ENCODE measurements around the gene STAMBPL1.

The STAMBPL1 gene

DNA sequence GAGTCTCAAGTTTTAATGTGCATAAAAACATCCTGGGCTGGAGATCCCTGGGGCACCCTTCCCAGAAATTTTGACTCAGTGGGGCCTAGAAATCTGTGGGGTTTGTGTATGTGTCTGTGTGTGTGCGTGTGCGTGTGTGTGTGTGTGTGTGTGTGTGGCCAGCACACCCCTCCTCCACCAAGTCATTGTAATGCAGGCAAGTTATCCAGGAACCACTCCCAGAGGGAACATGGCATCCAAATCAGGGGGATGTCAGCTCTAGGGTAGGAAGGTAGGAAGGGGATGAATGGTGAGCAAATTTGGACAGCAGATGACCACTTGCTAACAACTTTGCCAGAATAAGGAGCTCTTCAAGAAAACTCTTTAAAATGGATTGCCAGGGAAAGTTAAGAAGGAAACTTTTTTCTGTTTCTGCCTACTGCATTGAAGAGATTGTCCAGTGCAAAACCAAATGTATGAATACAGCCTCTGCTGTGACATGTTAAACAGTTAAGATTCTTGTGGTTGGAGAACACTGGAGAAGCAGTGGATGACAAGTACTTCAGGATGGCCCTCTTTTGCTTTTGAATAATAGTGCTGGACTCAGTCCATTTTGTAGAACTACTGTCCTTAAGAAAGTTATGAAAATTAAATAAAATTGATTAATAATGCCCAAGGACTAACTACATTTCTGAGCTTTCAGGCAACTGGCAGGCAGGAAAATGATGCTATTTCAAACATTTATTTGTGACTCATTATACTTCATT, 12.3 kb downstream of the STAMBPL1 start:
- DNase-seq (ENCODE audit: low read depth in 2 of 2), result no peak

DNA sequence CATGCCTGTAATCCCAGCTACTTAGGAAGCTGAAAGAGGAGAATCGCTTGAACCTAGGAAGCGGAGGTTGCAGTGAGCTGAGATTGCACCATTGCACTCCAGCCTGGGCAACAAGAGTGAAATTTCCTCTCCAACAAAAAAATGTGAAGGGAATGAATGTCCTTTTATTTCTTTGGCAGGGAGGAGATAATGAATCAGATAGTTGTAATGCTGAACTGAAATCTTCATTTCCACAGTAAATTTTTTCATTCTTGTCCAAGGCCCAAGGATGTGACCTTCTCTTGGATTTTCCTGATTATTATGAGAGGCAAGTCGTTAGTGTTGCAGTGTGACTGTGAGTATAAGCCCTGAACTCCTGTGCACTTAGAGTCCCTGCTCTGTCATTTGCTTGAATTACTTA, 13.6 kb downstream of the STAMBPL1 start:
- no peak for DNase-seq (ENCODE audit: low read depth in 2 of 2)

DNA sequence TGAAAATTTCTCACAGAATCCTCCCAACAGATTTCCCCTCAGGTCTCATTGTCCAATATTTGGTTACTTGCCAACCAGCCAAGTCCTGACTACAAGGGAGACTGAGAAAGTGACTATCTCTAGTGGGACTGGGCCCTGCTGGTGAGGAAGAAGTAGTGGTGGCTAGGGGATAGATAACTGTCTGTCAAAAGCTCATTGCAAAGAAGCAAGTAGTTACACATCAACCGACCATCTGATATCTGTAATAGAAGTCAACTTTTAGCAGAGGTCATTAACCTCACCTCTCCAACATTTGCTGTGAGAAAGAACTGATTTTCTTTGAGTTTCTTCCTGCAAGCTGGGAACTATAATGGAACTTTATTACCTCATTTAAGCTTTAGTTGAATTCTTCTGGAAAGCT, 15.2 kb downstream of the STAMBPL1 start:
- no peak for DNase-seq (ENCODE audit: low read depth in 2 of 2)

DNA sequence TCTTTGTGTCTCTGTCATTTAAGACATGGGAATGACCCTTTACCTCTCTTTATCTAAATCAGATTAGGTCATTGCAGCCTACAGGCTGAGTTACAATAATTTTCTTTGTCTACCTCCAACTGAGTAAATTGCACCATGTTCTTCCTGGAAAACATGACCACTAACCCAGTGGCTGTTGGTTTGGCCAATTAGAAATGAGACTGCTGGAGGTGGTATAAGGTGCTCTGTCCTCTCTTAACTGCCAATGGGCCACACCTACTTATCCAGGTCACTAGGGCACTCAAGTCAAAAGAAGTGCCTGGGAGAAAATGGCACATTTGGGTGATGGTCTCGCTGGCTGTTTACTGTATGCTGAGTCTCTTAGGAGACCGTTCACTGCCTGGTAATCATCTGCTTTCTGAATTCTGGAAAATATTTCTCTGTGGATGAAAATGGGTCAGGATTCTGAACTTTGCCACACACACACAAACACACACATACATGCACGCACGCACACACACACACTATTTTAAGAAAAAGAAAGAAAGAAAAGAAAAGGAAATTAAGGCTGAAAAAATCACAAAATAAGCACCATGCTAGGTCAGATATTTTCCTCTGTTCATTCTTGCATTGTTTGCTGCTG, 16.4 kb downstream of the STAMBPL1 start:
- DNase-seq (ENCODE audit: low read depth in 2 of 2), result no peak

GRCh38 chr10:88896994-88897853, 17.2 kb downstream of the STAMBPL1 start:
- DNase-seq (ENCODE audit: low read depth in 2 of 2), result no peak

DNA sequence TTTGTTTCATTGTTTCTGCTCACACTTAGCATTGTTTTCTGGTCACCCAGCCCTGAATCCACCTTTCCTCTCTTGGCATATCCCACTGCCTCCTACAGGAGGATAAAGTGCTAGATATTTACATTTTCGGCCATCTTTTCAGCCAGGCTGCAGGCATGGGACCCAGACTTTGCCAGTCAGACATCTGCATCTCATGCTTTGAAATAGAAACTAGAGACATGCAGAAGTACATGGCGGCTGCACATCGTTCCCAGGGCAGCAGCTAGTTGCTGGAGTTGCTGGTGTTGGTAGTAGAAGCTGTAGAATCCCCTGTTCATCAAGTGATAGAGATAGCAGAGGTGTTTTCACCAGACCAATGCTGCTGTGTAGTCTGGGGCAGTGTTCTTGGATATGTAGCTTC, 18.7 kb downstream of the STAMBPL1 start:
- DNase-seq (ENCODE audit: low read depth in 2 of 2), result no peak

DNA sequence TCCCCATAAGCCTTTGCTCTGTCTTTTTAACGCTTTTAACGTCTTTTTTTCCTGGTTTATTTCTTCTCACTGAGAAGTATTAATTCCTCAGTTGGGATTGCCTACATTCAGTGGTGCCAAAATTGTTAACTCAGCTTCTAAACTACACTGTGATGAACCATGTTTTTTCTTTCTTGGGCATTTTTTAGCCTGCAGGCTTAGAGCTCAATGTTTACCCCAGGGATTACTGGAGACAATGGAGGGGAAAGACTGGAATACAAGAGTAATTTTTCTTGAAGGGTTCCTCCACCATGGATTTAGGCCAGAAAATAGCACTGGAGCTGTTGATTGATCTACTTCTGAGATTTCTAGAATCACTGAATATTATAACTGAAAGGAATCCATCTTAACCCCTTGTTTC, 19.8 kb downstream of the STAMBPL1 start:
- DNase-seq (ENCODE audit: low read depth in 2 of 2), result no peak

- DNase-seq (ENCODE audit: low read depth in 2 of 2), result no peak
These were observed 21.4 kb downstream of the STAMBPL1 start for GRCh38 chr10:88901206-88901983.

DNA sequence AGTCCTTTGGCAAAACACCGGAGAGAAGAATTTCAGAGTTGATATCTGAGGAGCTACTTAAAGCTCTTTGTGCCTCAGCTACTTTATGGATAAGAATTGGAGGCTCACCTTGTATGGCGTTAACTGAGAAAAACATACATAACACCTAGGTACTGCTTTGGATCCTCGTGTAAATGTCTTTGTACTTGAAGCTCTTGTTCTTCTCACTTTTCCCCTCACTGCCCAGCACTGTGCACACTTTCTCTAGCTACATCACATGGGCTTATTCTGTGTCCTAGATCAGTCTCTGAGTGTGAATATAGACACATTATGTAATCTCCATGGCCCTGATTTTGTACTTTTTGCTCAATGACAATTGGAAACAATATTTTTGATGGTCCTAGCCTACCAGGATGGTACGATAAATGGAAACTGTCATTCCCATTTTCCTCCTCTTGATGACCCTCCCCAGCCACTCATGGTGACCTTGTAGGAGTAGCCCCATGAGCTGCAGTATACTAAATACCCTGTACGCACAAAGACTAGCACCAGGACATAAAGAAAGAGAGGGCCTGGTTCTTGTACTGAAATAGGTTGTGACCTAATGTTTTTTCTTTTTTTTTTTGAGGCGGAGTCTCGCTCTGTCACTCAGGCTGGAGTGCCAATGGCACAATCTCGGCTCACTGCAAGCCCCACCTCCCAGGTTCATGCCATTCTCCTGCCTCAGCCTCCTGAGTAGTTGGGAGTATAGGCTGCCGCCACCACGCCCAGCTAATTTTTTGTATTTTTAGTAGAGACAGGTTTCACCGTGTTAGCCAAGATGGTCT, 22.1 kb downstream of the STAMBPL1 start:
- no peak for DNase-seq (ENCODE audit: low read depth in 2 of 2)

GRCh38 chr10:88903715-88904114, 23.7 kb downstream of the STAMBPL1 start:
- no peak for DNase-seq (ENCODE audit: low read depth in 2 of 2)

DNA sequence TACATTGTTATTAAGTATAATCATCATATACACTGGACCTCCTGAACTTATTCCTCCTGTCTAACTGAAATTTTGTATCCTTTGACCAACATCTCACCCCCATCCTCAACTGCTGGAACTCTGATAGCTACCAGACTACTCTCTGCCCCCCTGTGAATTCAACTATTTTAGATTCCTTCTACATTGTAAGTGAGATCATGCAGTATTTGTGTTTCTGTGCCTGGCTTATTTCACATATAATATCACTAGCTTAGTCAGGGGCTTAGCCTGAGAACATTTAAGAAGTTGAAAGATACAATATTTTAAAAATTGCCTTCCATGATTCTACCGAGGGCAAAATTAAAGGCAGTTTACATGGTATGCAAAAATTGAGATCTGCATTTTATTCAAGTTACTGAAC, 26.9 kb downstream of the STAMBPL1 start:
- no peak for DNase-seq (ENCODE audit: low read depth in 2 of 2)

GRCh38 chr10:88908194-88908593, 28.1 kb downstream of the STAMBPL1 start:
- DNase-seq (ENCODE audit: low read depth in 2 of 2), result no peak

- DNase-seq (ENCODE audit: low read depth in 2 of 2), result no peak
These were observed 31.1 kb downstream of the STAMBPL1 start for GRCh38 chr10:88911116-88911515.

- DNase-seq (ENCODE audit: low read depth in 2 of 2), result no peak
These were observed 31.8 kb downstream of the STAMBPL1 start for GRCh38 chr10:88911851-88912250.

DNA sequence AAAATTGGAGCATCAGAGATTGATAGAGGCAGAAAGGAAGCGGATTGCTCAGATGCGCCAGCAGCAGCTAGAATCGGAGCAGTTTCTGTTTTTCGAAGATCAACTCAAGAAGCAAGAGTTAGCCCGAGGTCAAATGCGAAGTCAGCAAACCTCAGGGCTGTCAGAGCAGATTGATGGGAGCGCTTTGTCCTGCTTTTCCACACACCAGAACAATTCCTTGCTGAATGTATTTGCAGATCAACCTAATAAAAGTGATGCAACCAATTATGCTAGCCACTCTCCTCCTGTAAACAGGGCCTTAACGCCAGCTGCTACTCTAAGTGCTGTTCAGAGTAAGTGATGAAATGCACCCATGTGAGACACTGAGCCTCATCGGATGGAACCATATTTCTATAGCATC, 33.1 kb downstream of the STAMBPL1 start:
- no peak for DNase-seq (ENCODE audit: low read depth in 2 of 2)

DNA sequence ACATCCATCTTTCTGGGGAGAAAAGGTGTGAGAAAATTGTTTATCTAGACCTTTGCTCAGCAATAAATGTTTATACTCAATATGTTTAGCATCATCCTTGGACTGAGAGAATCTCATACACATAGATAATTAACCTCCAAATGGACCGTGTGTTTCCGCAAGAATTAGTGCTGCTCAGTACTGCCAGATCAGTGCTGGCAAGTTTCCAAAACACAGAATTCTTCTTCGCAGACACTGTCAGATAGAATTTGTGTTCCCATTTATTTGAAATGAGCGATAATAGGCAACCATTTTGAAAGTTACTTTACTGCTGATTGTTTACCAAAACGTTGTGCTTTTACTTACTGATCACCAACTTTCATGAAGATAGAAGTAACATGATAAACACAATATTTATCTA, 33.7 kb downstream of the STAMBPL1 start:
- no peak for DNase-seq (ENCODE audit: low read depth in 2 of 2)

- DNase-seq (ENCODE audit: low read depth in 2 of 2), result no peak
These were observed 35.7 kb downstream of the STAMBPL1 start for GRCh38 chr10:88915781-88916180.

GRCh38 chr10:88916231-88916630, 36.2 kb downstream of the STAMBPL1 start:
- DNase-seq (ENCODE audit: low read depth in 2 of 2), result no peak

- DNase-seq (ENCODE audit: low read depth in 2 of 2), result no peak
These were observed 36.9 kb downstream of the STAMBPL1 start for GRCh38 chr10:88916986-88917385.

DNA sequence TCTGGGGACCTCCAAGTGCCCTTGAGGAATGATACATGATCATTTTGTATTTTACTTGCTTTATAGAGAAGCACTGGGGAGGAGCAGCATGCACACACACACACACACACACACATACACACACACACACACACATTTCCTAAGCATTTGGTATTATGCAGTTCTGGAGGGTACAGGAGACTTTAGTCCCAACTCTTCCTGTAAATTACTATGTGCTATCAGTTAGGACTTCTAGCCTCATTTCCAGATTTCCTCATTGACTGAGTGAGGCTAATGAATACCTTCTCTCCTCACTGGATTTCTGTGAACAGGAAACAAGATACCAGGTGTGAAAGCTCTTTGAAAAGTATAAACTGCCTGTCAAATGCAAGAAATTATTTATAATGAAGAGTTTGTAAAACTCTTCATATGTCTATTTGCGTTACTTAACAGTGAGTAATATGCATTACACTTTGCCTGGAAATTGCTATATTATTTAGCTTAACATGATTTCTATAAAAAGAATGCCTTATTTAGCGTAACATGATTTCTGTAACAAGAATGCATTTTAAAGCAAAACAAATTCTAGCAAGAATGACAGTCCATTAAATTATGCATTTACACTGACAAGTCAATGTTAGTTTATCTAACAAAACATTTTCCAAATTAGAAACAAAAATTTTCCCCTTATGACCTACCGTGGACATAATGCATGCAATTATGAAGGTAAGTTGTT, 38.3 kb downstream of the STAMBPL1 start:
- DNase-seq (ENCODE audit: low read depth in 2 of 2), result no peak

Data from stimulated activated CD8-positive, alpha-beta memory T cell treated with anti-CD3 and anti-CD28 coated beads, Interleukin-2, amount 100 ng/mL, for 1 hour (primary cell).